ENCODE data around the gene TPM1.

The TPM1 gene

DNA sequence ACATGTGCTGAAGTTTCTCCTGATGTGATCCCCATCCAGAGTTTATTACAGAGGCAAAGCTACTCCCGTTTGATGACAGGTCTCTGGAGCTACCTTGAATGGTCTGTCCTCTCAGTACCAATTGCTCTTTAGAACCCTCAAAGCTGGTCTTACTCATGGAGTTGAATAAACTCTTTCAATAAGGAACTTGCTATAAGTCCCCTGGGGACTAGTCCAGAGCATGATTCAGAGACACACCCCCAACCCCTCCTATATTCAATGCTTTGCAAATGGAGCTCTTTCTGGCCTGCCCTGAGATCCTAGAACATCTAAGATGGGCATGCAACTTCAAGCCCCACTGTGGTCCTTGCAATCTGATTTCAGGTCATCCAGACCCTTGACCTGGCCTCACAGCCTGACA lies 23.9 kb upstream of the TPM1 start:
- DNase-seq = no peak

DNA sequence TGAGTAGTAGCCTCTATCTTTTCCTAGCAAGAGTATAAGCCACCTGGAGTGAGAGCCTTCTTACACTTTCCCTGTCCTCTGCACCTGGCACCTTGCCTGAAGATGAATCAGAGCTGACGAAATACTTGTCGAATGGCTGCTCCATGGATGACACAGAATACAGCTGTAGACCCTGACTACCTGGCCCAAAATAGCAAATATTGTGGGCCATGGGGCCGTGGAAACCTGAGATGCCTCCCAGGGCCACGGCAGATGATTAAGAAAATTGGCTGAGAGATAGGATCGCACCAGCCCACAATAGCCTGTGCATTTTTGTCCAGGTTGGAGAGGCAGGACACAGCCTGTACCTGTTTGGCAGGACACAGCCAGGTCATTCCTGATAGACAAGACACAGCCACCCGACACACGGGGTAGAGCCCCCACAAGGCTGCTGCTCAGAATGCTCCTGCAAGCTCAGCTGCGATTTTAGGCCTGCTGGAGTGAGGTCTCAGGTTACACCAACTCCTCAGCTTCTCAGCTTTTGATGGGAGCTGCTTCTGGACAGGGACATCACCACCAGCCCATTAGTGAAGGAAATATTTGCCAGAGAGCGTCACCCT lies 22.9 kb upstream of the TPM1 start:
- peak; percentile 37 for DNase-seq

DNA sequence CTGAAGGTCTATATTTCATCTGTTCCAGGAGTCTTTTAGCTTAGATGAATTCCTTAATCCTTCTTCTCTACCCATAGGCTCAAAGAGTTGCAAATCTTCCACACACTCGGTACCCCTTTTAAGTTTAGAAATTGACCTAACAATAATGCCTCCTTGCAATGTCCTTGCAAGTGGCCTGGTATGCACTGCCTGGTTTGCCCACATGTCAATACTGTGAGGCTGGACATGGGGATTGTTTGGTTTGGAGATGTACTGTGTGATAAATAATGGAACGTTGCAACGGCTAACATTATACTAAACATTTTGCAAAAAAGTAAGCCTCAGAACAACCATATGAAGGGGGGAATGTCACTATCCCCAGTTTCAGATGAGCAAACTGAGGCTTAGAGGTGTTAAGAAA lies 22.4 kb upstream of the TPM1 start:
- DNase-seq = no peak

DNA sequence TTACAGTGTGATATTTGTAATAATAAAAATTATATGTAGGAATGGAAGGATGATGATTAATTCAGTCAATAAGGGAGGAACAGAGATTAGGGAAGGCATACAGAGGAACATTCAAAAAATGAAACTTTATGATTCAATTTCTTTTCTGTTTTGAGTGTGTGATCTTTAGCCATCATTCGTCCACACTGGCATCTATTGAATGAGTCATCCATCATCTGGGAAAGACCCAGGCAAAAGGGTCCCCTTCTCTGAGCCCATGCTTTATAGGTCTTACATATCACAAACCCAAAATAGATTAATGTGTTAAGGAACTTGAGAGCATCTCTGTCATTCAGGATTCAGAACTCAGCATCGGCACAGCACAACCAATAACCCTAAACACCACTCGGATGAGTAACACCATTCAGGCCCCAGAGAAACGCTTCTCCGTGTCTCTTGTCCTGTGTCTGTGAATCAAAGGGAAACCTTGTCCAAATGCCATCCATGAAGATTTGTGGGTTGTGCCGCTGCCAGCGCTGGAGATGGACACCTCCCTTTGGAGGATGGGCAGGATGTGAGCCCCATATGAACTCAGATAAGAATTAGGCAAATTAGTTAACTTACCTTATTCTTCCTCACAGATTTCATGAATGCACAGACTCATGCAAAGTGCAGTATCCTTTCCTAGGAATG lies 21.7 kb upstream of the TPM1 start:
- no peak for DNase-seq

DNA sequence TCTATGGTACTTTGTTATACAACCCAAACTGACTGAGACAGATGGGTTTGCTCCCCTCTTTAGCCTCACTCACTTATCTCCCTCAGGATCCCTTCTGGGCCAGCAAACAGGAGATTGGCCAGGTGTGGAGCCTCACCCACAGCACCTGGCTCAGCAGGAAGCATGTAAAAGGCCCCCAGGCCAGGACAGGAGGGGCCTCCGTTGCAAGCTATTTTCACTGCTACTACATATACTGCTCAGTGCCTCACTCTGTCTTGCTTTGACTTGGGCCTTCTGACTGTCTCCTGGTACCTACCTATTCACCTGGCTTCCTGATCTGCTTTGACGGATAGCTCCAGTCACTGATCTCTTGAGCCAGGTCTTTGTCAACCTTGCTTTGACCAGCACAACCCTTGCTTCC lies 20.4 kb upstream of the TPM1 start:
- DNase-seq = no peak

DNA sequence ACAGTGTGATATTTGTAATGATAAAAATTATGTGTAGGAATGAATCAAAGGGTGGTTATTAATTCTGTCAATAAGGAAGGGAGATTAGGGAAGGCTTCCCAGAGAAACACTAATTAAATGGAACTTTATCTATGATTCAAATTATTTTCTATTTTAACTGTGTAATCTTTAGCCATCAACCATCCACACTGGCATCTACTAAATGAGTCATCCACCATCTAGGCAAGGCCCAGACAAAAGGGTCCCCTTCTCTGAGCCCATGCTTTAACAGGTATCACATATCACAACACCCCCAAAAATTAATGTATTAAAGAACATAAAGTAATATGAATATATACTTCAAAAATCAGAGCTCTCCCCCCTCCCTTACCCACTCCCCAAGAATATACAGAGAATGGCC lies 19.9 kb upstream of the TPM1 start:
- no peak for DNase-seq

DNA sequence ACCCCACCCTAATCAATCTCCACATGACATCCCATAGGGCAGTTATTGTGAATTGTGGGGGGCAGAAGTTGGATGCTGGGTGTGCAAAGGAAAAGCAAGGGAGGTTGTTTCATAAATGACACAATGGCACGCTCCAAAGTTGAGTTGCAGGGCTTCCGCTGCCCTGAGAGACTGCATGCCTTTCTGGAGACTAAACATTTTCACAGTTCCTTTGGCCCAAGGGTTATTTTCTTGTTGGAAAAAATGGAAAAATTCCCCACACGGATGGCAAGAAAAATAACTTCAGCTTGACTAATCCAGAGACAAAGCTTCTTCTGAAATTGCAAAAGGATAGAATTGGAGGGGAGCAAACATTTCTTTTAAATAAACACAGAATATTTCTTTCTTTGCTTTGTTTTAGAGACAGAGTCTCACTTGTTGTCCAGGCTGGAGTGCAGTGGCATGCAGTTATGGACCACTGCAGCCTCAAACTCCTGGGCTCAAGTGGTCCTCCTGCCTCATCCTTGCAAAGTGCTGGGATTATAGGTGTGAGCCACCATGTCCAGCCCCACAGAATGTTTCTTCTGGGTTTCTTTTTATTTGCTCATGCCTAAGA lies 19.1 kb upstream of the TPM1 start:
- DNase-seq = no peak

DNA sequence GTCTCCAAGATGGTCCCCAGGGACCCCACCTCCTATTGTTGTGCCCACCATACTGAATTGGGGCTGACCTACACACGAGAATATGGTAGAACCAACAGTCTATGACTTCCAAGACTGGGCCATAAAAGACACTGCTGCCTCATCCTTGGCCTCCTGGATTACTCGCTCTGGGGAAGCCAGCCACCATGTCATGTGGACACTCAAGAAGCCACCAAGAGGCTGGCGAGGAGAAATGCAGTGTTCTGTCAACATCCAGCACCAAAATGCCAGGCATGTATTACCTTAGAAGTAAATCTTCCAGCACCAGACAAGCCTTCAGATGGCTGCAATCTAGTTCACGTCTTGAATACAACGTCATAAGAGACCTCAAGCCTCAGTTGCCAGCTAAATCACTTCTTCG lies 17.1 kb upstream of the TPM1 start:
- DNase-seq = no peak

DNA sequence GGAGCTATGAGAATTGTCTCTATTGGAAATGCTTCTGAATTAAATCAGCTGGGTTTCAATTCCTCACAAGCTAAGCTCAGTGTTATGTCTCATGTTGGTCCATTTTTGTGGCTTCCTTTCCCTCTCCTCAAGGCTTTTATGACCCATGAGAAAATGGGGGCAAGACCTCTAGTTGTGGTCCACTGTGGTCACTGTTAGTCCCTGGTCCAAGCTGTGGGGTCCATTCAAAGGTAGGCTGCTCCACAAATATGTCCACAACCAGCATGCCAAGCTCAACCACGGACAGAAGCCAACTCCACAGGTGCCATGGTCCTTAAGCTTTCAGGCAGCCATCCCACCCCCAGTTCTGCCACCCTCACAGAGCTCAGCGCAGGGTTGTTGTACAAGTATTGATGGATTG lies 14.9 kb upstream of the TPM1 start:
- DNase-seq = no peak

DNA sequence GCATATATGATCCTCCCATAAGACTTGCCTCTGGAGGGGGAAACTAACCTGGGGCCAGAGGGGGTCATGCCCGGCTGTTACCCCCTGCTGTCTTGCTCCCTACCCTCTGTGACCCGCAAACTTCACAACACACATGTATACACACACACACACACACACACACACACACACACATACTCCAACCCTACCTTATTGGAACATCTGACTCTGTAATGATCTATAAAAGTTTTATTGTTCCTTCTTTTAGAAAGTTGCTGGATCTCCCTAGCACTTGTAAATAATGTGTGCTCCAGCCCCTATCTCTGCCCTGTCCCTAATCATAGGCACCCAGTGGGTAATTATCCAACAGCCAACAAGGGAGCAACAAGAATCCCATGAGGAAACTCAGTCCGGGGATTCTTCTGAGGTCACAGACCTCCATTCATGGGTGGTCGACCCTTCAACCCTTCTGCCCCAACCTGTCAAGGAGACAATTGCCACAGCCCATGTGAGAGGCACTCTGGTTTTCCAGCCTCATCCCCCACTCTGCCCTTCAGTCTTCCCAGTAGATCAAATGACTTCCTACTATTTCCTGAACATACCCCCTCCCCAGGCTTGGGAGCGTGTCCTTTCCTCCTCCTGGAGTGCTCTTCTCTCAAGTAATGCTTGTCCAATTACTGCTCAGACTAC lies 14.0 kb upstream of the TPM1 start:
- no peak for DNase-seq

DNA sequence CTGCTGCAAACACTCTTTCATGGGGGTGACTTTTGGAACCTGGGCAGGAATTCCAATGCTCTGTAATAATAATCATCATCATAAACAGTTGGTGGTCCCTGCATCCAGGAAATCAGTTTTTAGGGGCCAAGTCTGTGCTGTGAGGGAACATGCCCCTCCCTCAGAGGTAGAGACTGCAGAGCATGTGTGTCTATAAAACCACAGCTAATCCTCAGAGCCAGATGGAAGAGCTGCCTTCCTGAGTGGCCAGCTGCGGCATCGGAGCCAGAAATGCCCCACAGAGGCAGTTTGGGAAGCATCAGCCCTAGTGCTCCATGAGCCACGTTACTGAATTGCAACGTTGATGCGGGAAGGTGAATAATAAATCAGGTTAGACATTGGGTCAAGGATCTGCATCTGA lies 12.9 kb upstream of the TPM1 start:
- DNase-seq = no peak

DNA sequence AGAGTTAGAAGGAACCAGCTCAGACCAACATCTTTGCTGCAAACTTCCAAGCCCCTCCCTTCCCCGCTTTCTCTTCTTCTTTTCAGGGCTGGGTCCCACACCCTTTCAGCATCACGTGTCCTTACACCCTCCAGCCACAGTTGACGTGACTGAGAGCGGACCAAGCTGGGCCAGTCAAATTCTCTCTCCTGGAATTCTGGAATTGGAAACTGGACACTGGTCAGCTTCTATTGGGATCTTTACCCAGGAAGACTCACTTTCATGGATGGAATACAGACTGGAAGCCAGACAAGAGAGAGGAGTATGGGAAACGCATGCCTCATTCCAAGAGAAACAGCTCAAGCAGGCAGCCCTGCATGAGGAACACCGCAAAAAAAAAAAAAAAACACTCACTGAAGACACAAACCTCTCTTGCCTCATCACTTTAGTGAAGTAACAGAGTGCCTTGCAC lies 12.4 kb upstream of the TPM1 start:
- DNase-seq = no peak

DNA sequence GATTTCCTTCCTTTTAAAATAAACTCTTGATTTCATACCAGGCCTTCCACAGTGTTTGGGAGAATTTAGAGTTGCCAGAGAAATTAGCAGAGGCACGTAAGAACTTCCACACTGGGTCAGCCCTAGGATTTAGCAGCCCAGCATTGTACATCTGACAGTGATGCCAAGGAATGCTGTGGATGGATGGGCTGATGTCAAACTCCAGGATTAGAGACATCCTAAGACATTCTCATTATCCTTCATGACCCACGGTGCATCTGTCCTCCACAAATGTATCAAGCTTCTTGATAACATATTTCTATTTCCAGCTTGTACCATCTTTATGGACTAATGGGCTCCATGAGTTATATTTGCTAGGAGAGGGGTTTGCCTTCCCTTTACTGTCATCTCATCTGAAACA lies 8.0 kb upstream of the TPM1 start:
- no peak for DNase-seq

DNA sequence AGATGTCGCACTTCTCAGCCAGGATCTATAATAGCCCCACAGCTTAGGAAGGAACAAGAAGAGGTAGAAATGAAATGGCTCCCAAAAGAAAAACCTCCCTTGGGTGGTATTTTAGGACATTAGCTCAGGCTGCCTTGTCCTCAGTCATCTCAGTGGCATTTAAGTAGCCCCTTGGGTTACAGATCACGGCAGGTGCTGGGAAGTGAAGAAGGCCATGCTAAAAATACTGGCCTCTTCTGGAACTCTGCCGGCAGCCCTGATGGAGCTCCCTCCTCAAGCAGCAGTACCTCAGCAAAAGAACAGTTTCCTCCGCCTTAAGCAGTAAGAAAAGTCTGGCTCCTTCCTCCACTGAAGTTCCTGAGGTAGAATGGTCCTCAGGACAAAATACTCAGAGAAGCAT lies 7.3 kb upstream of the TPM1 start:
- no peak for DNase-seq

DNA sequence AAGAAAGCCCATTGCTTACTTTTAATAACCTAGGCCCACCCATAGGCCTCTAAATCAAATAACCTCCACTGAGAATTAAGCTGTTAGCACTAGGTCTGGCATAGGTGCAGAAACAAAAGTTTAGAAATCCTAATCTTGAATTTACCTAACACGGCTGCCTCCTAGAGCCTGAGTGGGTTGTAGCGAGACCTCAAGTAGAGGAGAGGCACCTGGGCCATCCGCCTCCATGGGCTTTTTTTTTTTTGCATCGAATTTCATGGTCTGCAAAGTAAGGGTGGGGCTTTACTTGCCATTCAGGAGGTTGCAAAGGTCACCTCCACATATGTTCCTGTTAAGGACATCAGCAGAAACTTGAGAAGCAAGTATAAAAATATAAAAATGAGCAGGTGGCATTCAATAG lies 6.6 kb upstream of the TPM1 start:
- DNase-seq = no peak

DNA sequence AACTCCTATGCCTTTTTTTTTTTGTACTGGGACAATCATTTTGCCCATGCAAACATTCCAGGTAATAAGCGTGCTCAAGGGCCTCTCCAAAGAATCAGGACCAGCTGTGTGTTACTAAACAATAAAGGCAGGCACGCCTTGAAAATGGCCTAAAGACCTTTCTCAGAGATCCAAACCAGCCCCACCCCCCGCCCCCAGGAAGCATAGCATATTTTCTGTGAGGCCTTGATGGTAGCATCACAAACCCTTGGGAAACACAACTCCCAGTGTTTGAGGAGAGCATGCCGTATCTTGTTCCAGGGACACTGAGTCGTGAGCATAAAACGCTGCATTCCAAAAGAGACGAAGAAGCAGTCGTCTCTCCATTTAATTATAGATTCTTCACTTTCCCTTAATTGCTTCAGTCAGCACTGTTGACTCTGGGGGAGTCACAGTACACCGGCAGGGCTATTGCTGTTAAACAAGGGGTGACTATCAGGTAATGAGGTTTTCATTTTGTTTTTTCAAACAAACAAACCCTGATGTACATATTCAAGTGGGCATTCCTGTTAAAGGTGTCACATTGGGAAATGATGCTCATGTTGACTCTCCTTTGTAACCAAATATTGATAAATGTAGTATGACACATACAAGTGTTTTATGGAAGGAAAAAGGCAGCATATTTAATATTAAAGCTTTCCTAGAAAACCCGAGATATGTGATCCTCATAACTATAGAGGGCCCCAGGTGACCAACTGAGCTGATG lies 4.4 kb upstream of the TPM1 start:
- no peak for DNase-seq

DNA sequence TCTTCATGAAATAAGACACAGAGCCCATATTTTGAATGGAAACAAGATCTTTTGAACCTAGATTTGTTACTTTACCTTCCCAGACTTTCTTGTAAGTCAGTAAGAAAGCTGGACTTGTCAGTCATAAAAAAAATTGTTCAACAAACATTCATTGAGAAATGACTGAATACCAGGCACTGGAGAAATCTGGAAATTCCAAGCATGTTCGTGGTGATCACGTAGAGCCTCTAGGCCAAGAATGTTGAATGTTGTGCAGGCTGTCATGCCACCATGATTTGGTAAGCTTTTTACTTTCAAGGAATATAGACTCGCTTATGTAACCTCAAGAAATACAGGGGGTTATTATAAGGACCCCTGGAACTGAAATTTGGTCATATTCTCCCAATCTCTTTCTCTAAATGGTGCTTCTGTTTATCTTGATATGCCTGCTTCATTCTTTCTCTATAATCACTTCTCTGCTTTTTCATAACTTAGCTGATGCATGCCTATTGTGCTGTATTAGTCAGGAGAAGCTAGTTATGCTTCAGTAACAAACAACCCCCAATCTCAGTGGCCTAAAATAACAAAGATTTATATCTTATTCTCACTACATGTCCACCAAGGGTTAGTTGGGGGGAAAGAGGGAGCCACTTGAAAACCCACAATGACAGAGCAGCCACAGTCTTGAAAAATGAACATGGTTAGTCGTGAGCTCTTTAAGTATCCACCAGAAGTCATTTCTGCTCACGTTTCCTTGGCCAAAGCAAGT lies 3.4 kb upstream of the TPM1 start:
- no peak for DNase-seq

DNA sequence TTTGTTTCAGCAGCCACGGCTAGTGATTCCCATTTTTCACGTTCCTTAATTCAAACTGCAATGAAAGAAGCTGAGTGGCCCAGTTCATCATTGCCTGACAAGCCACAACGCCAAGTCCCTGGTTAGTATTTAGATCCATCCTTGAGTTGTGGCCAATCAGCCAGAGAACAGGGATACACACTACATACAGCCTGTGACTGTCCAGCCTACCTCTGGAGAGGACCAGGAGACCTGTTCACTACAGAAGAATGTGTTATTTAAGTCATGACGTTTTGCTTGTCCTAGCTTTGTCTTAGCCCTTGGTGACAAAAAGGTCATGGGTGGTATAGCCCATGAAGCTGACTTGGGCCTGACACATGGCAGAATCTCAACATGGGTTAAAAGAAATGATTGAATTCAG lies 2.7 kb upstream of the TPM1 start:
- DNase-seq = no peak

DNA sequence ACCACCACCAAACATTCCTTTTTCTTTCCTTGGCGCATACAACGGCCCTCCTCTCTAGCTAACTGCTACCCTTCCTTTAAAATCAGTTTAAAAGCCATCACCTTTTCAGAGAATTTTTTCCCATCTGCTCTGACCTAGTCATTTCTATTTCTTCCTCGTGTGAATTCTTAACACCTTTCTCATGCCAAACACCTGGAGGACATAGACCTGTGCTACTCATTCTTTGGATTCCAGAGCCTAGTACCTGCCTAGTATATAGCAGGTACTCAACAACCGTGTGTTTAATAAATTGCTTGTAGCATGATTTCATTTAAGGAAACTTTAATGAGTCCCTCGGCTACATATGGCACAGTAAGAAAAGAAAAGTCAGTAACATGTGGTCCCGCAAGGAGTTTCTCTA lies 2.0 kb upstream of the TPM1 start:
- DNase-seq = no peak

DNA sequence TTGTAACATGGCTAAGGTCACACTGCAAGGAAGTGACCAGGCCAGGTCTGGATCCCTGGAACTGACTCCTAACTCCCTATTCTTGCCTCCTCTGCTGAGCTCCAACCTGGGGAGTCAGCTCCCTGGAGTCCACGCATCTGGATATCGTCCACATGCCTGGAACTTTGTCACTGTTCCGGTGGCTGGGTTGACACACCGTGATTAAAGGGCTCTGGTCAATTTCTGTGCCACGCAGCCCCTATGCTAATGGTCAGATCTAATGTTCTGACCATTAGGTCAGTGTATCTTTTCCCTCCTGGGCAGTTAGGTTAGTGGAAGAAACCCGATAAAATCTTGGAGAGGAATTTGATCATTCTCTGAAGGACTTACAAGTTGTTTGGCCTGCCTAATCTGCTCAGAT lies 1.6 kb upstream of the TPM1 start:
- DNase-seq = no peak

DNA sequence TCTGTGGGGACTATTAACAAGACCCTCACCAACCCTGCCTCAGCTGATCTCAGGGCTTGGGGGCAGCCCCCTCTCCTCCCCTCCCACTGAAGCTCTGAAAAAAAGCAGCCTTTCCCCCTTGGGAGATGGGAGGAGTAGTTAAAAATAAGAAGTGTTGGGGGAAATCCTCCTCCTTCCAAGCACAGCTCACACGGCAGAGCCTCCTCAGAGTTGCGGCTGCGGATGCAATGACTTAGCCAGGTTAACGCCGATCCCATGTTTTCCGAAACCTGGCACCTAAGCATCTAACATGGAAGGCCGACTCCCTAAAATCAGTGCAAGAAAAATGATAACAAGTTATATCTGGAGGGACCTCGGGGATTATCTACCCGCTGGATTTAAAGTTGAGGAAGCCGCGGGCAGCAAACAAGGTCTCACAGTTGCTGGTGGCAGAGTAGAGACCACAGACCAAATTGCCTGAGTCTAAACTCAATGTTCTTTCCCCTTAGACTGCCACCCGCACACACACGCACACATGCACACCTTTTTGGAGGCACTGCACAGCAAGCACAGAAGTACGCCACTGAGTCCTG lies 1.1 kb upstream of the TPM1 start:
- no peak for DNase-seq

DNA sequence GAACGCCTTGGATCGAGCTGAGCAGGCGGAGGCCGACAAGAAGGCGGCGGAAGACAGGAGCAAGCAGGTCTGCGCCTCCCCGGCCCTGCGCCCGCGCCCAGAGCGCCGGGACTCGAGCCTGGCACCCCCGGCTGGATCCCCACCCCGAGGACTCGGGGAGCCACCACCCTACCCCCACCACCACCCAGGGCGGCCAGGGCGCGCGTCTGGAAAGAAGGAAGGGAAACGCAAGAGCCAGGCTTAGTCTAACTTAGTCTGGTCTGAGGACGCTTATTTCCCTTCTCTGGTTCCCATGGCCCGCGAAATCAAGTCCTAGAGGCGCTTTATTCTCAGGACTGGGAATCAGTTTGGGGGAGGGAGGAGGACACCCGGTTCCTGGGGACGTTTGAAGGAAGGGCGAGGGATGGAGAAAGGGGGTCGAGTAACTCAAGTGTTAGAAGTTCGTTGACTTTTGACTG lies 359 bp downstream of the TPM1 start:
- DNase-seq = no peak

Measured in NCI-H2029 treated with DMSO at 0.1 percent for 48 hours (cell line).